Measurements from ENCODE around the gene PHACTR1.
"Not testable (repeated sequence)": the region's sequence is repeated elsewhere in the genome, so short reads cannot be mapped to it uniquely, and the experiment has no call there.

Gene PHACTR1

GRCh38 chr6:13299918-13300317 lies 583.4 kb downstream of the PHACTR1 start:
- no peak for DNase-seq

- DNase-seq = no peak
Measured at GRCh38 chr6:13300643-13301590, 584.4 kb downstream of the PHACTR1 start.

DNA sequence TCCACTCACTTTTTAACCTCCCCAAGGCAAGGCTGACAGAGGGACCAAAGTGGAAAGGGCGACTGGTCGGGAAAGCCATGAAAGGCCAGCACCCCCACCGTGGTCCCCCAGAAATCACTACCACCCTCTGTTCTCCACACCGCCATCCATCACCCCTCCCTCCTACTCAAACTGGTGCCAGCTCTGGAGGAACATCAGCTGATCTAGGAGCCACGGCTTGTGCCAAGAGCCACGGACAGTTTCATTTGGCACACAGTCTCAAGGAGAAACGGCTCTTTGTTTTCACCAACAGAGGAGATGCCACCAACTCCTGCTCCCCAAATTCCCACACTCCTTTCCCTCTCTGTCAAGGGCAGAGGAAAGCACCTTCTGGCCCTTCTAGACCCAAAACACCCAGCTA lies 585.7 kb downstream of the PHACTR1 start:
- DNase-seq = no peak

GRCh38 chr6:13302751-13303667 lies 586.4 kb downstream of the PHACTR1 start:
- DNase-seq = peak; percentile 96

GRCh38 chr6:13303668-13304017 lies 587.1 kb downstream of the PHACTR1 start:
- DNase-seq = peak; percentile 69

GRCh38 chr6:13304101-13304500 lies 587.5 kb downstream of the PHACTR1 start:
- DNase-seq = no peak

DNA sequence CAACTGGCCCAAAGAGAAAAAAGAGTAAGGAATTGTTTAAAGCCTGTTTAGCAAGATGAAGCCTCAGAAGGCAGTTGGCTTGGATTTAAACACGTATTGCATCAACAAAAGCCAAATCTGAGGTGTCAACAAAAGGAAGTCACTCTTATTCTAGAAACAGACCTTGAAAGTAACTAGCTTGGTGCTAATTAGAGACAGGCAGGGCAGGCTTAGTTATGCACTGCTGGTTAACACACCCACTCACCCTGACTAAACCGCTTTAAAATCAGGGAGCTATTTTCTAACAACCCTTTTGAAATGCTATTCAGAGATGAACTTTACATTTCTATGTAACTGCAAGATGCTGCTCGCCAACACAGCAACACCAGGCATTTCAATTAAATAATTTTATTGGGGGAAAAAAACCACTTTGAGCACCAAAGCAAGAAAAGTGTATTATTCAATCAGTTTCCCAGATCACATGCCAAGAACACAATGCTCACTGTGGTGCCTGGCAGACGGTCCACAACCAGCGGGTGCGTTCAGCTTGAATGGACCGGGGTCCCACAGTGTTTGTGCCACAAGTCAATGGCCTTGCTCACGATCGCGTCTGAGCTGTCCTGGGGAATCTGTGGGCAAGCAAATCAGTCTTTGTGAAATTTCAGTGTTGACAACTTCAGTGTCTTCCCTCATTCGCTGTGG lies 588.2 kb downstream of the PHACTR1 start:
- DNase-seq = no peak

- no peak for DNase-seq
Measured at GRCh38 chr6:13305288-13305687, 588.7 kb downstream of the PHACTR1 start.

GRCh38 chr6:13305791-13306190 lies 589.2 kb downstream of the PHACTR1 start:
- no peak for DNase-seq

- DNase-seq = no peak
Measured at GRCh38 chr6:13307508-13307995, 591.0 kb downstream of the PHACTR1 start.

GRCh38 chr6:13308332-13308731 lies 591.8 kb downstream of the PHACTR1 start:
- DNase-seq = no peak

GRCh38 chr6:13311155-13311554 lies 594.6 kb downstream of the PHACTR1 start:
- no peak for DNase-seq

GRCh38 chr6:13314806-13315205 lies 598.2 kb downstream of the PHACTR1 start:
- DNase-seq = no peak

GRCh38 chr6:13315896-13316295 lies 599.3 kb downstream of the PHACTR1 start:
- DNase-seq = no peak

DNA sequence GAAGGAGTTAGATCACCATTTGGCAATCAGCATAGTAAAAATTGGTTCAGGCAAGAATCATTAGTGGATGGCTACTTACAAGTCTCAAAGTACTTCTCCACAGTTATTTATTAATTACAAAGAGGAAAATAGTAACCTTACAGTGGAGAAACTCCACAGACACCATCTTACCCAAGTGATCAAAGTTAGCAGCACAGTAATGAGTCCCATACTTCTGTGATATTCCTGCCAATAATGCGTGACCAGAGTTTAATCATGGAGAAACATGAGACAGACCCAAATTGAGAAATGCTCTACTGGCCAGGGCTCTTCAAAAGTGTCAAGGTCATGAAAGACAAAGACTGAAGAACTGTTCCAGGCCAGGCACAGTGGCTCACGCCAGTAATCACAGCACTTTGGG lies 602.3 kb downstream of the PHACTR1 start:
- no peak for DNase-seq

DNA sequence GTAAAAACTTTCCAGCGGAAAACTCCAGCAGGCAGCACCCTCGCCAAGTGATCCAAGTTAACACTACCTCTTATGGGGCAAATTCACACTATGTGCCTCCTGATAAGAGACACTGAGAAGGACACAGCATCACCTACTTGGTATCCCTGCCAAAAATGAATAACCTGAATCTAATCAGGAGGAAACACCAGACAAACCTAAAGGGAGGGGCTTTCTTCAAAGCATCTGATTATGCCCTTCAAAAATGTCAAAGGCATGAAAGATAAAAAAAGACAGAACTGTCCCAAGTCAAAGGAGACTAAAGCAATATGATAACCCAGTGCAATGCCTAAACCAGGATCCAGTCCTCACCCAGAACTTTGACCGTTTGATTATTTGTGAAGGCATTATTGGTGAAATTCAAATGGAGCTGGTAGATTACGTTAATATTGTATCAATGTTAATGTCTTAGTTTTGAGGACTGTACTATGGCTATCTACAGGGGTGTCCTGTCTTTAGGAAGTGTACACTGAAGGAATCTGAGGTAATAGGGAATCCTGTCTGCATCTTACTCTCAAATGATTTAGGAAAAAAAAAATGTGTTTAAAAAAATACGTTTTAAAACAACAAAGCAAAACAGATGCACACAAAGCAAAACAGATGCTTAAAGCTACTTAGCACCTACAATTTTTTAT lies 603.5 kb downstream of the PHACTR1 start:
- DNase-seq = no peak

DNA sequence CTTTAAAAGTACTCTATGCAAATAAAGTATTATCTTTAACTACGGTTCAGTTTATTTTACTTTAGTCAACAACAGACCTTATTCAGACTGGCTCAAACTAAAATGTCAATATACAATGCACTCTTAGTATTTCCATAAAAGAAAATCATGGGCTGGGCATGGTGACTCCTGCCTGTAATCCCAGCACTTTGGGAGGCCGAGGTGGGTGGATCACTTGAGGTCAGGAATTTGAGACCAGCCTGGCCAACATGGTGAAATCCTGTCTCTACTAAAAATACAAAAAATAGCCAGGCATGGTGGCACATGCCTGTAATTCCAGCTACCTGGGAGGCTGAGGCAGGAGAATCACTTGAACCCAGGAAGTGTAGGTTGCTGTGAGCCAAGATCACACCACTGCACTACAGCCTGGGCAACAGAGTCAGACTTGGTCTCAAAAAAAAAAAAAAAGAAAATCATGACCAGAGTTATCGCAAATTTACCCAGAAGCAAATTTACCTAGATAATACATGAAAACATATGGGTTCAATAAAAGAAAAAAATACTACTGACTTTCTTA lies 609.5 kb downstream of the PHACTR1 start:
- not testable (repeated sequence) for DNase-seq

- DNase-seq = peak; percentile 21
Measured at GRCh38 chr6:13327691-13328075, 611.1 kb downstream of the PHACTR1 start.

GRCh38 chr6:13328076-13328874 lies 611.7 kb downstream of the PHACTR1 start, which contains the start of gene TBC1D7:
TSS of gene TBC1D7 (minus strand) at chr6:13328537. CDS start at chr6:13326898, 1,639 bp downstream.
- peak; percentile 96 for DNase-seq

DNA sequence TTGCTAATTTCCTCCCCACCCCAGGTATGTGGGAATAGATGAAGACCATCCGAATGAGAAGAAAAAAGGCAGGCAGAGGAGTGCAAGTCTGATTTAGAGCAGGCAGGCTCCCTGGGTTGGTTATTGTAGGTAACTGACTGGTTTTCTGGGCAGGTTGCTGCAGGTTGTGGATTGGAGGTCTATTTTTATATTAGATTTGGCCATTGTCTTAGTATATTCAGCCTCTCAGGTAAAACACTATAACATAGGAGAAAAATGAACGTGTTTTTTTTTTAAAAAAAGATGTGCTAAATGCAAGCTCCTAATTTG lies 612.3 kb downstream of the PHACTR1 start:
- DNase-seq = no peak
